ENCODE results near the gene ZIC4.

DNA sequence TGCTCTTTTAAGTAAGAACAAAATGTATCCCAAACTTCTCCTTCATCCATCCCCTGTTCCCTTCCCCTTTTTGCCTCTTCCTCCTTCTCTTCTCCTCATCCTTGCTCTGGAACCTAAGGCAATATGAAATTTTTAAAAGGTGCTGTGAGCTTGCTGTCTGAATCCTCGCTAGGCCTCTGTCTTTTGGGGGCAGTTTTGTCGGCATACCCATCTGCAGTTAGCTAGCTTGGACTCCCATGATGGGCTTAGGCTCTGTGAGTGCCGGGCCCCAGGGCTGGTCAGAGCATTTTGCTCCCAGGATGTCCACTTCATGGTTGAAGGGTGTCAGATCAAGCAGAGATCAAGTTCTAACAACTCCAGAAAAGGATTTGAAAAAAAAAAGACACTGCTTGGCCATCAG, 21.4 kb upstream of the ZIC4 start:
- TF ChIP-seq E2F6 (IDR thresholded peaks at IDR 0.05) (no peak), CTCF (IDR thresholded peaks at IDR 0.05; ENCODE audit: control extremely low read depth in 1 of 3, insufficient read depth in 1 of 3, low read depth in 1 of 3, low read length in 3 of 3) (no peak), POLR2A (IDR thresholded peaks at IDR 0.05; ENCODE audit: control extremely low read depth in 1 of 2, low read depth in 2 of 2, low read length in 2 of 2) (no peak), MAX (IDR thresholded peaks at IDR 0.05) (no peak), PHF8 (conservative IDR thresholded peaks at IDR 0.05; ENCODE audit: low read depth, low read length) (no peak), KDM1A (IDR thresholded peaks at IDR 0.05; ENCODE audit: borderline replicate concordance, low read length) (no peak), EP300 (IDR thresholded peaks at IDR 0.05; ENCODE audit: borderline replicate concordance in 1 of 2, low read depth in 2 of 2, low read length in 2 of 2) (no peak), POLR2AphosphoS5 (IDR thresholded peaks at IDR 0.05; ENCODE audit: low read depth, low read length) (no peak), EZH2 (IDR thresholded peaks at IDR 0.05; ENCODE audit: low read depth, low read length, severe bottlenecking) (no peak), POU5F1 (IDR thresholded peaks at IDR 0.05; ENCODE audit: low read depth, low read length) (no peak)

Data from H1 (cell line).